Measurements from ENCODE around the gene TSKU. TPM values are rescaled to one million over a fixed set of nuclear protein-coding genes. Genes with fewer than 3 reads are reported as not detected.

The TSKU gene
- total and polyA plus RNA-seq, 2 donors (not counting 1 experiment from before 2014, with no cell fraction given), result 5.0 to 10.6 TPM

DNA sequence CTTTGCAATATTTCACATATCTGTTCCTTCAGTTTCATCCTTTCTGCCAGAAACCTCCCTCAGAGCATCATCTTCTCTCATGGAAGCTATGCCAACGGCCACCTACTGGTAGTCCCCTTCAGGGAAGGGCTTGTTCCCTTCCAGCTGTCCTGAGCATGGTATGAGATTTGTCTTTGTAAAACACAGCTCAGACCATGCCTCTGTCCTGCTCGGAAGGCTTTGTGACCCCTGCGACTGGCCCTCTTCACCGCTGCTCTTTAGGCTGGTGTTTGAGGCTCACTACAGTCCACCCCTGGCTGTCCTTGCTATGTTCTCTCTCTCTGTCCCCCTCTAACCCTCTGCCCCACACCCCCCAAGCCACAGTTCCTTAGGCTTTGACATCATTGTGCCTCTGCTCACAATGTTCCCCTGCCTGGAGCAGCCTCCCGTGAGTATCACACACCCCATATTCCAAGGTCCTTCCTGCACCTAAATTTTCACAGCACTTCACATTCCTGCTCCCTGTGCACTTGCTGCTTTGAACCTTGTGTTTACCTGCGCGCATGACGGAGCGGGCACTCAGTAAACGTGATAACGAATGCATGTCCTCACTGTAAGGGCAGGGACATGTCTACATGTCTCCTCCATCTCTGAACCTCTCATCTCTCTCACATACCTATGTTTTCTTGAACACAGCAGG is 53.6 kb downstream of the TSKU start:
- H3K36me3 ChIP-seq (ENCODE audit: control insufficient read depth, insufficient read depth, low read length), result no peaks in the 10 kb centered on the region
- H3K9ac ChIP-seq (ENCODE audit: insufficient read depth, low read length), result no peak overlapping the region
- DNase-seq (ENCODE audit: low read depth in 2 of 2), result no peak
- no peak overlapping the region for H3K4me3 ChIP-seq (replicated peaks in 1 of 4; ENCODE audit: control extremely low read depth in 1 of 4, insufficient read depth in 1 of 4, low read depth in 3 of 4, low read length in 4 of 4)
- no peaks in the 10 kb centered on the region for H3K4me1 ChIP-seq (ENCODE audit: control insufficient read depth, extremely low read depth, insufficient read depth, low read length)
- H4K20me1 ChIP-seq (ENCODE audit: control insufficient read depth, extremely low read depth, insufficient read depth, low read length), result no peaks in the 10 kb centered on the region
- H3K27ac ChIP-seq (ENCODE audit: insufficient read depth, low read length), result no peak overlapping the region
- no peaks in the 10 kb centered on the region for H3K9me3 ChIP-seq (ENCODE audit: control insufficient read depth, insufficient read depth, low read depth, low read length)
- H2AFZ ChIP-seq (ENCODE audit: low read length), result no peak overlapping the region
- no peaks in the 10 kb centered on the region for H3K79me2 ChIP-seq (ENCODE audit: control insufficient read depth, insufficient read depth, low read length)
- H3K4me2 ChIP-seq (ENCODE audit: extremely low read depth, insufficient read depth, low read length), result no peak overlapping the region
- TF ChIP-seq, protein P1, sequence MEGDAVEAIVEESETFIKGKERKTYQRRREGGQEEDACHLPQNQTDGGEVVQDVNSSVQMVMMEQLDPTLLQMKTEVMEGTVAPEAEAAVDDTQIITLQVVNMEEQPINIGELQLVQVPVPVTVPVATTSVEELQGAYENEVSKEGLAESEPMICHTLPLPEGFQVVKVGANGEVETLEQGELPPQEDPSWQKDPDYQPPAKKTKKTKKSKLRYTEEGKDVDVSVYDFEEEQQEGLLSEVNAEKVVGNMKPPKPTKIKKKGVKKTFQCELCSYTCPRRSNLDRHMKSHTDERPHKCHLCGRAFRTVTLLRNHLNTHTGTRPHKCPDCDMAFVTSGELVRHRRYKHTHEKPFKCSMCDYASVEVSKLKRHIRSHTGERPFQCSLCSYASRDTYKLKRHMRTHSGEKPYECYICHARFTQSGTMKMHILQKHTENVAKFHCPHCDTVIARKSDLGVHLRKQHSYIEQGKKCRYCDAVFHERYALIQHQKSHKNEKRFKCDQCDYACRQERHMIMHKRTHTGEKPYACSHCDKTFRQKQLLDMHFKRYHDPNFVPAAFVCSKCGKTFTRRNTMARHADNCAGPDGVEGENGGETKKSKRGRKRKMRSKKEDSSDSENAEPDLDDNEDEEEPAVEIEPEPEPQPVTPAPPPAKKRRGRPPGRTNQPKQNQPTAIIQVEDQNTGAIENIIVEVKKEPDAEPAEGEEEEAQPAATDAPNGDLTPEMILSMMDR (conservative IDR thresholded peaks at IDR 0.05 in 1 of 2, IDR thresholded peaks at IDR 0.05 in 1 of 2; ENCODE audit: low read depth in 1 of 2, low read length in 2 of 2), result peak; percentile 12 to 26
- TF ChIP-seq EZH2 (IDR thresholded peaks at IDR 0.05; ENCODE audit: low read length, missing control alignments), result no peak
- peaks cover 38% of the 10 kb centered on the region for H3K27me3 ChIP-seq (ENCODE audit: control insufficient read depth, insufficient read depth, low read length)

DNA sequence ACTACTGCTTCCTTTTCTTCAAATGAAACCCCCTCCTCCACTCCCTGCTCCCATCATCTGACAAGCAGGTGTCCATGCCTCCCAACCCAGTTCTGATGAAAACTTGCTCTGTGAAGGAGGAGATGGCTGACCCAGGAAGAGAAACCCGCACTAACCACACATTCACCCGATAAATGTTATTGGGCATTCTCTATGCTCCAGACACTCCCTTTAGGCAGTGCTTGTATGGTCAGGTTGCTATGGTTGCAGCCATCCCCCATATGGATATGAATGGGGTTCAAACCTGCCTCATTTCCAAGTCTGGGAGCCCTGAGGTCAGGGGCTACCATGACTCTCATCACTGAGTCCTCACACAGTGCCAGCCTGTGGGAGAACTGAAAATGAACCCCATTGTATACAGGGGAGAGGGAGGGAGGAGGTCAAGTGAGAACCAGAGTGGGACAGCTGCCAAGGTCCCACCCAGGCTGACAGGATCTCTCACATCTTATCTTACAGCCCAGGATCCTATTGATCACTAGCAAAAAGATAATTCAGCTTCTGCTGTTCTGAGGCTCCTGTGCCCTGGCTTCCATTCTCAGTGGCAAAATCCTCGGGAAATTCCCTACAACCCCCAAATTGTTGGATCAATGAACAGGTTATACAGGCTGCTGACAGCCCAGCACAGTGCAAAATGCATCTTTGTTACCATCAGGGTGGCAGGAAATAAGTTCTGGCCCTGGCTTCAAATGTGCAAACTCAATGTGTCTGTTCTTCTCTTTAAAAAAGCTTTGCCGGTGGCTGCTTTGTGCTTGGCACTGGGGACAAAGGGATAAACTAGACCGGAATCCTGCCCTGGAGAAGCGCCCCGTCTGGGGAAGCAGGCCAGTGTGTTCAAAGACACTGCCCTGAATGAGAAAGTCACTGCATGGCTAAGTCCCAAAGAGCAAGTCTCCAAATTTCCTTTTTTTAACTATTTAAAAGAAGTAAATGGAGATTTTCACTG is 54.8 kb downstream of the TSKU start:
- Histone ChIP-seq H4K20me1 (ENCODE audit: control insufficient read depth, extremely low read depth, insufficient read depth, low read length) (no peaks in the 10 kb centered on the region), H2AFZ (ENCODE audit: low read length) (no peak overlapping the region), H3K36me3 (ENCODE audit: control insufficient read depth, insufficient read depth, low read length) (no peaks in the 10 kb centered on the region), H3K27me3 (ENCODE audit: control insufficient read depth, insufficient read depth, low read length) (peaks cover 39% of the 10 kb centered on the region), H3K9ac (ENCODE audit: insufficient read depth, low read length) (no peak overlapping the region), H3K79me2 (ENCODE audit: control insufficient read depth, insufficient read depth, low read length) (no peaks in the 10 kb centered on the region), H3K4me3 (replicated peaks in 1 of 4; ENCODE audit: control extremely low read depth in 1 of 4, insufficient read depth in 1 of 4, low read depth in 3 of 4, low read length in 4 of 4) (no peak overlapping the region), H3K9me3 (ENCODE audit: control insufficient read depth, insufficient read depth, low read depth, low read length) (no peaks in the 10 kb centered on the region), H3K27ac (ENCODE audit: insufficient read depth, low read length) (no peak overlapping the region), H3K4me1 (ENCODE audit: control insufficient read depth, extremely low read depth, insufficient read depth, low read length) (no peaks in the 10 kb centered on the region), H3K4me2 (ENCODE audit: extremely low read depth, insufficient read depth, low read length) (no peak overlapping the region)
- no peak for TF ChIP-seq EZH2 (IDR thresholded peaks at IDR 0.05; ENCODE audit: low read length, missing control alignments)
- TF ChIP-seq, protein P1 (conservative IDR thresholded peaks at IDR 0.05 in 1 of 2, IDR thresholded peaks at IDR 0.05 in 1 of 2; ENCODE audit: low read depth in 1 of 2, low read length in 2 of 2), result no peak
- DNase-seq (ENCODE audit: low read depth in 2 of 2), result no peak

DNA sequence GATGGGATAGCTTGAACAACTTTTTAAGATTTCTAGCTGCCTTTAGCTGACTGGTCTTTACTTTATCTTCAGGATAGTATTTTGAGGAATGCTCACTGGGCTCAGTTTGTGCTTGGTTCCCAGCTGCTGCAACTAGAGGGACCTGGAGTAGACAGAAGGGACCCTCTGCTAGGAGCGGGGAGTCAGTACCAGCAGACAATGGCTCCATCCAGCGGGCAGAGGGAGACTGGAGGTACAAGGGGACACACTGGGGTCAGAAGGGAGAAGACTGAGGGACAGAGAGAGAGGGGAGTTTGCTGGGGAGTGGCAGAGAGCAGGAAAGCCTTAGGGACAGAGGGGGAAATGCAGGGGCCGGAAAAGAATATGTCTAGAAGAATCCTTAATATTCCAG is 55.5 kb downstream of the TSKU start:
- Histone ChIP-seq H2AFZ (ENCODE audit: low read length) (no peak overlapping the region), H3K4me2 (ENCODE audit: extremely low read depth, insufficient read depth, low read length) (no peak overlapping the region), H3K9ac (ENCODE audit: insufficient read depth, low read length) (no peak overlapping the region), H4K20me1 (ENCODE audit: control insufficient read depth, extremely low read depth, insufficient read depth, low read length) (no peaks in the 10 kb centered on the region), H3K4me1 (ENCODE audit: control insufficient read depth, extremely low read depth, insufficient read depth, low read length) (no peaks in the 10 kb centered on the region), H3K4me3 (replicated peaks in 1 of 4; ENCODE audit: control extremely low read depth in 1 of 4, insufficient read depth in 1 of 4, low read depth in 3 of 4, low read length in 4 of 4) (no peak overlapping the region), H3K9me3 (ENCODE audit: control insufficient read depth, insufficient read depth, low read depth, low read length) (no peaks in the 10 kb centered on the region), H3K27ac (ENCODE audit: insufficient read depth, low read length) (no peak overlapping the region), H3K36me3 (ENCODE audit: control insufficient read depth, insufficient read depth, low read length) (no peaks in the 10 kb centered on the region), H3K27me3 (ENCODE audit: control insufficient read depth, insufficient read depth, low read length) (peaks cover 36% of the 10 kb centered on the region), H3K79me2 (ENCODE audit: control insufficient read depth, insufficient read depth, low read length) (no peaks in the 10 kb centered on the region)
- TF ChIP-seq EZH2 (IDR thresholded peaks at IDR 0.05; ENCODE audit: low read length, missing control alignments), result peak; percentile 48
- TF ChIP-seq, protein P1 (conservative IDR thresholded peaks at IDR 0.05 in 1 of 2, IDR thresholded peaks at IDR 0.05 in 1 of 2; ENCODE audit: low read depth in 1 of 2, low read length in 2 of 2), result peak in 1 of 2 donors; percentile 49
- DNase-seq (ENCODE audit: low read depth in 2 of 2), result peak in 1 of 2 donors; percentile 31
